Endothelial cell of umbilical vein (primary cell): Measurements from ENCODE around the gene PRELID3B. TPM values are rescaled to one million over a fixed set of nuclear protein-coding genes. Genes with fewer than 3 reads are reported as not detected.
"Not testable (repeated sequence)": the region's sequence is repeated elsewhere in the genome, so short reads cannot be mapped to it uniquely, and the experiment has no call there.

ENCODE experiments used
- BruUV-seq: library from RNA; stranded (reverse); fragments of 400-500 nt; replicated peaks from 2 replicates; lab custom pipeline; 2021; lab: Mats Ljungman, UMichigan
- CTCF ChIA-PET: fragments of 300-600, 350-600 bp; sonication (Branson Sonifier 250); formaldehyde crosslinking; loops from one replicate; lab custom pipeline; 2021; ENCODE audit warnings: antibody characterized with exemption, inconsistent platforms; lab: Charles Lee
- POLR2A ChIA-PET: fragments of 300-600, 350-600 bp; sonication (Branson Sonifier 250); formaldehyde crosslinking; loops from one replicate; lab custom pipeline; 2021; ENCODE audit warnings: antibody characterized with exemption, inconsistent platforms; lab: Charles Lee
- DNase-seq: peaks from one replicate; pipeline ENCODE4 v3.0.0-alpha.2; 2011; ENCODE audit warnings: low read depth, low spot score
- FAIRE-seq: peaks from 2 replicates; lab custom pipeline; 2011; peaks lifted over from hg19 to GRCh38; lab: Jason Lieb, UNC
- H2AFZ ChIP-seq: 2 replicates; pipeline ENCODE4 v1.6.0; 2012; ENCODE audit warnings: low read depth, low read length, control low read depth, inconsistent platforms
- H3K27ac ChIP-seq: 2 replicates; pipeline ENCODE4 v1.5.1; 2011; ENCODE audit warnings: low read depth, mild to moderate bottlenecking, control low read depth, low read length, moderate library complexity; ENCODE audit not compliant: insufficient read depth
- H3K27me3 ChIP-seq, 2 experiments: 2 replicates each; pipeline versions ENCODE4 v1.6.0 to v1.6.1; 2011; ENCODE audit warnings: low read length in 2 of 2, mixed read lengths in 1 of 2; ENCODE audit not compliant: control insufficient read depth in 2 of 2, insufficient read depth in 2 of 2
- H3K36me3 ChIP-seq, 2 experiments: 2 replicates in 1 of 2; 3 replicates in 1 of 2; pipeline ENCODE4 v1.5.1; 2011; ENCODE audit warnings: low read length in 2 of 2, mild to moderate bottlenecking in 1 of 2, moderate library complexity in 1 of 2; ENCODE audit not compliant: control insufficient read depth in 2 of 2, insufficient read depth in 2 of 2; ENCODE audit errors: extremely low read depth in 1 of 2
- H3K4me1 ChIP-seq: 3 replicates; pipeline ENCODE4 v1.5.1; 2011; ENCODE audit warnings: mild to moderate bottlenecking, low read length; ENCODE audit not compliant: control insufficient read depth, insufficient read depth; ENCODE audit errors: extremely low read depth
- H3K4me2 ChIP-seq: 2 replicates; pipeline ENCODE4 v1.6.1; 2011; ENCODE audit warnings: low read length, control low read depth, mixed read lengths; ENCODE audit not compliant: insufficient read depth
- H3K4me3 ChIP-seq, 3 experiments: fragments of 200-600 bp in 1 of 3; sonication (generic), shearing (Covaris generic) in 1 of 3; replicated peaks in 1 of 3; 2 replicates each; pipeline ENCODE4 v1.5.1; 2011 to 2016; ENCODE audit warnings: control low read depth in 3 of 3, low read length in 3 of 3, mild to moderate bottlenecking in 2 of 3, inconsistent platforms in 1 of 3, low read depth in 1 of 3, moderate library complexity in 1 of 3; ENCODE audit not compliant: insufficient read depth in 1 of 3
- H3K79me2 ChIP-seq: 2 replicates; pipeline ENCODE4 v1.6.0; 2012; ENCODE audit warnings: low read length, inconsistent platforms; ENCODE audit not compliant: control insufficient read depth, insufficient read depth
- H3K9ac ChIP-seq: replicated peaks from 2 replicates; pipeline ENCODE3; 2011; ENCODE audit warnings: low read length, control low read depth; ENCODE audit not compliant: insufficient read depth; ENCODE audit errors: extremely low read depth
- H3K9me1 ChIP-seq: replicated peaks from 3 replicates; pipeline ENCODE4 v1.6.0; 2011; ENCODE audit warnings: mild to moderate bottlenecking, low read length; ENCODE audit not compliant: control insufficient read depth, insufficient read depth; ENCODE audit errors: extremely low read depth
- H3K9me3 ChIP-seq: replicated peaks from 2 replicates; pipeline ENCODE4 v1.5.1; 2012; ENCODE audit warnings: low read length, inconsistent platforms; ENCODE audit not compliant: control insufficient read depth, insufficient read depth
- H4K20me1 ChIP-seq: replicated peaks from 2 replicates; pipeline ENCODE3; 2011; ENCODE audit warnings: mild to moderate bottlenecking, low read length; ENCODE audit not compliant: control insufficient read depth, insufficient read depth; ENCODE audit errors: extremely low read depth
- GATA2 ChIP-seq: IDR thresholded peaks from 2 replicates; pipeline ENCODE4 v1.7.0; 2011; ENCODE audit warnings: low read depth, mild to moderate bottlenecking, moderate library complexity, mixed read lengths, low read length; ENCODE audit not compliant: insufficient read length, insufficient read depth
- POLR2A ChIP-seq: IDR thresholded peaks from 2 replicates; pipeline ENCODE4 v1.6.1; 2012; ENCODE audit warnings: low read depth, mild to moderate bottlenecking, control low read depth, low read length
- POLR2AphosphoS5 ChIP-seq: IDR thresholded peaks from 2 replicates; pipeline ENCODE4 v1.6.1; 2012; ENCODE audit warnings: low read depth, mild to moderate bottlenecking, control low read depth, low read length, moderate library complexity; ENCODE audit not compliant: insufficient read depth
- dilution Hi-C: fragments of 300-500 bp; cut with MboI; formaldehyde crosslinking; loops from one replicate; pipeline ENCODE4 v1.15.0; 2019; ENCODE audit warnings: low sequenced_read_pairs; ENCODE audit not compliant: extremely low pct_ligation_motif_present
- intact Hi-C: fragments of 100-400 bp; cut with micrococcal nuclease; formaldehyde crosslinking; loops from one replicate; pipeline ENCODE4 v1.10.0; 2022
- polyA plus RNA-seq, 4 experiments: library from polyadenylated mRNA; depleted of rRNA in 3 of 4; stranded (reverse) in 3 of 4; unstranded in 1 of 4; fragments of >200 nt; gene quantifications; 2 replicates each; pipeline versions ENCODE4 v1.2.1 to v1.2.3, GENCODE V29; 2011 to 2012; ENCODE audit warnings: missing spikeins in 1 of 4
- total RNA-seq: library from RNA; stranded (reverse); gene quantifications from 2 replicates; pipeline ENCODE4 v1.2.3, GENCODE V29; 2021

Gene PRELID3B
- total and polyA plus RNA-seq, 2 donors (not counting 3 experiments of a cell fraction or from before 2014, with no cell fraction given): 14.9 to 57.2 TPM

GRCh38 chr20:59042796-59043631 lies 428 bp upstream of the PRELID3B start:
- Histone ChIP-seq H4K20me1 (no peaks in the 10 kb centered on the region), H3K9me1 (no peaks in the 10 kb centered on the region), H3K9ac (no peak overlapping the region), H3K4me2 (peak overlapping the region; percentile 36), H3K9me3 (no peaks in the 10 kb centered on the region), H3K4me1 (peaks cover 8% of the 10 kb centered on the region), H3K36me3 (no peaks in the 10 kb centered on the region), H2AFZ (peak overlapping the region; percentile 83), H3K27me3 (peaks cover 0 to under 1% of the 10 kb centered on the region in 2 experiments), H3K27ac (no peak overlapping the region), H3K4me3 (peak overlapping the region; percentile 26 to 91 (median 69)), H3K79me2 (peaks cover 42% of the 10 kb centered on the region)
- ChIA-PET POLR2A (interaction anchor here (0.8 to 1.5 kb wide), 3 partner anchors 11 to 154 kb away, joined by 3 to 5 read pairs (median 3); partner anchors contain the start of gene ATP5F1E), CTCF (interaction anchor here (0.6 to 1.9 kb wide), 4 partner anchors 11 to 178 kb away, joined by 3 to 5 read pairs (median 3); partner anchors contain the start of gene ATP5F1E)
- FAIRE-seq: peak; percentile 83
- dilution Hi-C loops (no loop called here), intact Hi-C loops (loop anchor here (1.0 to 2.0 kb wide), 4 partner anchors 11 to 62 kb away; partner anchors contain the start of genes ATP5F1E and NELFCD)
- no TSS peak for BruUV-seq
- TF ChIP-seq POLR2A (no peak), GATA2 (no peak), POLR2AphosphoS5 (peak; percentile 43)
- DNase-seq: peak; percentile 90

- Histone ChIP-seq H3K79me2 (peaks cover 48% of the 10 kb centered on the region), H3K4me2 (peak overlapping the region; percentile 87), H3K4me3 (peak overlapping the region in 2 of 3 experiments; percentile 69 to 91), H3K36me3 (peaks cover 7 to 13% of the 10 kb centered on the region in 2 experiments)
- H2AFZ ChIP-seq, H3K27me3 ChIP-seq, DNase-seq, intact Hi-C loops, dilution Hi-C loops, H4K20me1 ChIP-seq, H3K9ac ChIP-seq, FAIRE-seq, H3K9me1 ChIP-seq, BruUV-seq, H3K27ac ChIP-seq, H3K4me1 ChIP-seq, H3K9me3 ChIP-seq, POLR2A ChIA-PET: not testable (repeated sequence)
- CTCF ChIA-PET: interaction anchor here (0.8 to 1.9 kb wide), 4 partner anchors 9 to 180 kb away, joined by 3 to 5 read pairs (median 4); partner anchors contain the start of gene ATP5F1E
Observed at GRCh38 chr20:59041487-59041886, 1.1 kb downstream of the PRELID3B start.
